CD4-positive, alpha-beta memory T cell (primary cell): ENCODE measurements around the gene KRTAP19-8. TPM values are rescaled to one million over a fixed set of nuclear protein-coding genes. Genes with fewer than 3 reads are reported as not detected.

Experiments
- CTCF ChIA-PET: fragments of 350-600 bp; sonication (Branson Sonifier 250); formaldehyde crosslinking; loops from one replicate; lab custom pipeline; 2021; ENCODE audit warnings: inconsistent platforms; ENCODE audit not compliant: partially characterized antibody; lab: Charles Lee
- POLR2A ChIA-PET: fragments of 350-600 bp; sonication (Branson Sonifier 250); formaldehyde crosslinking; loops from one replicate; lab custom pipeline; 2021; ENCODE audit not compliant: partially characterized antibody; lab: Charles Lee
- DNase-seq, 5 donors: peaks; one replicate each; pipeline versions ENCODE4 v3.0.0 to v3.0.0-alpha.2; 2020 to 2022; ENCODE audit warnings: mixed read lengths in 1 of 5
- H3K27ac ChIP-seq: one replicate; pipeline ENCODE4 v1.7.0; 2013; ENCODE audit warnings: low read depth, low read length
- H3K27me3 ChIP-seq: 2 replicates; pipeline ENCODE4 v1.7.0; 2013; ENCODE audit warnings: mild to moderate bottlenecking, low read length, moderate library complexity; ENCODE audit not compliant: insufficient read depth
- H3K36me3 ChIP-seq: 2 replicates; pipeline ENCODE4 v1.7.0; 2013; ENCODE audit warnings: mild to moderate bottlenecking, low read length, moderate library complexity; ENCODE audit not compliant: insufficient read depth
- H3K4me1 ChIP-seq: 2 replicates; pipeline ENCODE4 v1.7.0; 2013; ENCODE audit warnings: mild to moderate bottlenecking, low read length, moderate library complexity; ENCODE audit not compliant: insufficient read depth
- H3K4me3 ChIP-seq, 2 donors: one replicate each; pipeline ENCODE4 v1.7.0; 2013; ENCODE audit warnings: low read length in 2 of 2, mild to moderate bottlenecking in 1 of 2
- H3K9me3 ChIP-seq, 2 donors: one replicate each; pipeline ENCODE4 v1.7.0; 2013; ENCODE audit warnings: low read length in 2 of 2, control low read depth in 1 of 2; ENCODE audit not compliant: control insufficient read depth in 1 of 2
- H3K27ac Mint-ChIP-seq, 7 donors: one replicate each; pipeline ENCODE4 v1.8.0; 2020 to 2021; ENCODE audit warnings: mixed read lengths in 7 of 7, mild to moderate bottlenecking in 6 of 7, inconsistent platforms in 3 of 7, moderate library complexity in 3 of 7
- H3K27me3 Mint-ChIP-seq, 2 donors: one replicate each; pipeline ENCODE4 v1.8.0; 2020 to 2021; ENCODE audit warnings: mixed read lengths in 2 of 2
- H3K36me3 Mint-ChIP-seq, 2 donors: one replicate each; pipeline ENCODE4 v1.8.0; 2020 to 2021; ENCODE audit warnings: mixed read lengths in 2 of 2, inconsistent platforms in 1 of 2, mild to moderate bottlenecking in 1 of 2
- H3K4me1 Mint-ChIP-seq, 4 donors: one replicate each; pipeline ENCODE4 v1.8.0; 2020 to 2021; ENCODE audit warnings: mixed read lengths in 4 of 4, mild to moderate bottlenecking in 1 of 4
- H3K4me3 Mint-ChIP-seq, 8 donors: one replicate each; pipeline ENCODE4 v1.8.0; 2020 to 2021; ENCODE audit warnings: mixed read lengths in 8 of 8, mild to moderate bottlenecking in 7 of 8, moderate library complexity in 6 of 8, inconsistent platforms in 3 of 8
- H3K9me3 Mint-ChIP-seq, 8 donors: one replicate each; pipeline ENCODE4 v1.8.0; 2020 to 2021; ENCODE audit warnings: mixed read lengths in 8 of 8, mild to moderate bottlenecking in 5 of 8, inconsistent platforms in 3 of 8, moderate library complexity in 1 of 8
- intact Hi-C: fragments of 100-400 bp; cut with micrococcal nuclease; formaldehyde crosslinking; loops from one replicate; pipeline ENCODE4 v1.15.1; 2023
- polyA plus RNA-seq, 2 donors: library from polyadenylated mRNA; unstranded; fragments of 300-500 nt; fragmentation: Illumina TruSeq; gene quantifications; one replicate each; pipeline ENCODE4 v1.2.3, GENCODE V29; 2021
- total RNA-seq, 2 experiments: library from RNA; stranded (reverse); gene quantifications; one replicate each; pipeline ENCODE4 v1.2.3, GENCODE V29; 2021

The KRTAP19-8 gene, protein sequence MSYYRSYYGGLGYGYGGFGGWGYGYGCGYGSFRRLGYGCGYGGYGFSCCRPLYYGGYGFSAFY
- total RNA-seq = not detected
- not detected for polyA plus RNA-seq

DNA sequence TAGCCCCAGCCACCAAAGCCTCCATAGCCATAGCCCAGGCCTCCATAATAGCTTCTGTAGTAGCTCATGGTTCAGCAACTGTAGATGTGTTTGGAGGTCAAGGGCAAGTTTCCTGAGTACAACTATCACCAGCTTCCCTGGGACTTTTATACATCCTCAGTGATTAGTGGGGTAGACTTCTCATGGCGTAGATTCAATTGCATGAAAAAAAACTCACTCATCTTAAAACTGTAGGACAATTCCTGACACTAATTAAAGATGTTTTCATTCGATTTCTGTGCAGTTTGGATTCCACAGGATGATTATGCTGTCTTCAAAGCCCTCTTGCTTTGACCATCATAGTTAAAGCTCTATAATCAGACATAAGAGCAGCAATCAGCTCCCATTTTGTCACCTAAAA is at the start of gene KRTAP19-8:
TSS of gene KRTAP19-8 (minus strand) at position 101 of the 400 bp plus-strand sequence. CDS start at position 68, 33 bp downstream.
- DNase-seq = no peak
- Mint-ChIP-seq H3K4me1 (no peaks in the 10 kb centered on the region), H3K27me3 (peaks cover 6 to 7% of the 10 kb centered on the region in 2 donors), H3K9me3 (peaks cover 0 to 9% (median 5%) of the 10 kb centered on the region in 8 donors), H3K36me3 (no peaks in the 10 kb centered on the region), H3K4me3 (no peak within 1 kb of the TSS), H3K27ac (no peak within 1 kb of the TSS)
- Histone ChIP-seq H3K27ac (no peak within 1 kb of the TSS), H3K4me3 (no peak within 1 kb of the TSS), H3K4me1 (no peaks in the 10 kb centered on the region), H3K27me3 (no peaks in the 10 kb centered on the region), H3K36me3 (no peaks in the 10 kb centered on the region), H3K9me3 (no peaks in the 10 kb centered on the region)
- intact Hi-C loops = no loop called here
- CTCF ChIA-PET = interaction anchor here (0.5 kb wide), 1 partner anchor 692 kb away, joined by 3 read pairs; no protein-coding TSS in a partner anchor
- POLR2A ChIA-PET = no interaction called here

DNA sequence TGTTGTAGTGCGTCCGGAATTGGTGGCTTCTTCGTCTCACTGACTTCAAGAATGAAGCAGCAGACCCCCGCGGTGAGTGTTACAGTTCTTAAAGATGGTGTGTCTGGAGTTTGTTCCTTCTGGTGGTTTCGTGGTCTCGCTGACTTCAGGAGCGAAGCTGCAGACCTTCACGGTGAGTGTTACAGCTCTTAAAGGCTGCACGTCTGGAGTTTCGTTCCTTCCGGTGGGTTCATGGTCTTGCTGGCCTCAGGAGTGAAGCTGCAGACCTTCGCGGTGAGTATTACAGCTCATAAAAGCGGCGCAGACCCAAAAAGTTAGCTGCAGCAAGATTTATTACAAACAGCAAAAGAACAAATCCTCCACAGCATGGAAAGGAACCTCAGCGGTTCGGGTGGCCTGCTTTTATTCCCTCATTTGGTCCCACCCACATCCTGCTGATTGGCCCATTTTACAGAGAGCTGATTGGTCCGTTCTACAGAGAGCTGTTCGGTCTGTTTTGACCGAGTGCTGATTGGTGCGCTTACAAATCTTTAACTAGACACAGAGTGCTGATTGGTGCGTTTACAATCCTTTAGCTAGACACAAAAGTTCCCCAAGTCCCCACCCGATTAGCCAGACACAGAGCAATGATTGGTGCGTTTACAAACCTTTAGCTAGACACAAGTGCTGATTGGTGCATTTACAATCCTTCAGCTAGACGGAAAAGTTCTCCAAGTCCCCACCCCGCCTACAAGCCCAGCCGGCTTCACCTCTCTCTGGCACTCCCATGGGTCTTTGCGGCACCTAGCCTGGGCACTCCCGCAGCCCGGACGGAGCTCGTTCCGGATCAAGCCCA is 49.6 kb upstream of the KRTAP19-8 start:
- no peaks in the 10 kb centered on the region for H3K36me3 ChIP-seq
- no peak overlapping the region for H3K4me3 ChIP-seq
- H3K27ac Mint-ChIP-seq = no peak overlapping the region
- H3K4me1 Mint-ChIP-seq = peaks cover 3 to 9% (median 4%) of the 10 kb centered on the region in 4 donors
- POLR2A ChIA-PET = interaction anchor here (0.5 kb wide), 1 partner anchor 94 kb away, joined by 3 read pairs; no protein-coding TSS in a partner anchor
- DNase-seq = no peak
- CTCF ChIA-PET = interaction anchor here (0.5 to 4.1 kb wide), 12 partner anchors 10 to 1043 kb away, joined by 3 to 40 read pairs (median 4); partner anchors contain the start of gene KRTAP7-1
- H3K27me3 ChIP-seq = no peaks in the 10 kb centered on the region
- no peaks in the 10 kb centered on the region for H3K4me1 ChIP-seq
- H3K9me3 ChIP-seq = no peaks in the 10 kb centered on the region
- no peaks in the 10 kb centered on the region for H3K36me3 Mint-ChIP-seq
- peaks cover 0 to 2% (median 0%) of the 10 kb centered on the region in 8 donors for H3K9me3 Mint-ChIP-seq
- peak overlapping the region in 1 of 8 donors; percentile 45 for H3K4me3 Mint-ChIP-seq
- intact Hi-C loops = loop anchor here (2.0 to 5.0 kb wide), 2 partner anchors 583 to 1611 kb away; no protein-coding TSS in a partner anchor
- peaks cover 0 to 2% of the 10 kb centered on the region in 2 donors for H3K27me3 Mint-ChIP-seq
- H3K27ac ChIP-seq = no peak overlapping the region

DNA sequence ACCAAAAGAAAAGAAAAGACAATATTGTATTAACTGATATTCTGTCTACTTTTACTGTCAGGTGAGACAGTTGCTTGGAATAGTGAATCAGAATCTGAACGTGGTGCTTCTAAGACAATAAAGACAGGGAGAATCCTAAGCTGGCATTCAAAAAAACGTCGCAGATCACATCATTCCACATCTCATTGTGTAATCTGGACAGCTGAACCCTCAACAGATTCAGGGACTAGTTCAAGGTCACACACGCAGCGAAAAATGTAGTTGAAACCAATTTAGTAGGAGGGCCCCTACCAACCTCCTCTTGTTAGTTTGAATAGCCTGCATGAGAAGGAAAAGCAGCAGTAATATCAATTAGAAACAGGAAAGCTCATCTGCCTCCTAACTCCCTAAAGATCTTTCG is 46.4 kb upstream of the KRTAP19-8 start:
- Histone ChIP-seq H3K36me3 (no peaks in the 10 kb centered on the region), H3K27ac (no peak overlapping the region), H3K27me3 (no peaks in the 10 kb centered on the region), H3K9me3 (no peaks in the 10 kb centered on the region), H3K4me3 (no peak overlapping the region), H3K4me1 (no peaks in the 10 kb centered on the region)
- ChIA-PET POLR2A (no interaction called here), CTCF (interaction anchor here (0.6 to 4.1 kb wide), 8 partner anchors 13 to 1041 kb away, joined by 3 to 40 read pairs (median 7); partner anchors contain the start of gene KRTAP7-1)
- H3K36me3 Mint-ChIP-seq = no peaks in the 10 kb centered on the region
- H3K4me1 Mint-ChIP-seq = peaks cover 3 to 9% (median 4%) of the 10 kb centered on the region in 4 donors
- H3K4me3 Mint-ChIP-seq = no peak overlapping the region
- intact Hi-C loops = loop anchor here (5.0 kb wide), 1 partner anchor 1607 kb away; no protein-coding TSS in a partner anchor
- peaks cover 0 to 2% of the 10 kb centered on the region in 2 donors for H3K27me3 Mint-ChIP-seq
- no peak for DNase-seq
- peaks cover 0 to 2% (median 0%) of the 10 kb centered on the region in 8 donors for H3K9me3 Mint-ChIP-seq
- no peak overlapping the region for H3K27ac Mint-ChIP-seq

DNA sequence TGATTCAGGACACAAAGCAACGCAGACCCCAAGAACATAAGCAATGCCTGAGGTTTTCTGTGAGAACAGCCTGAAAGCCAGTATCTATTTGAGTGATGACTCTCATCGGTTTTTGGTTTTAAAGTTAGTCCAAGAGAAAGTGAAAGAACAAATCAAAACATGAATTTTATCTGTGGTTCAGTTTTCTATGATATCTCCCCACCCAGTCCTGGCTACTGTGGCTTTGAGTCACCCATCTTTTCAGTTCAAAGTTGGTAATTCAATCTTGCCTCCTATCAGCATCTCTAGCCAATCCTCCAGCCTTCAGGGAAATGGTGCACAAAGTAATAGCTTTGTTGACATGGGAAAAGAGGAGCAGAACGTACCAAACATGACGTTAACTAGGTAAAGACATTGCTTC is 40.5 kb upstream of the KRTAP19-8 start:
- H3K9me3 ChIP-seq = no peaks in the 10 kb centered on the region
- no peak for DNase-seq
- H3K4me3 ChIP-seq = no peak overlapping the region
- ChIA-PET CTCF (interaction anchor here (1.0 to 4.0 kb wide), 3 partner anchors 8 to 19 kb away, joined by 3 to 23 read pairs (median 4); no protein-coding TSS in a partner anchor), POLR2A (no interaction called here)
- H3K27me3 ChIP-seq = no peaks in the 10 kb centered on the region
- intact Hi-C loops = no loop called here
- Mint-ChIP-seq H3K4me1 (peaks cover 5 to 13% (median 6%) of the 10 kb centered on the region in 4 donors), H3K27ac (no peak overlapping the region), H3K36me3 (no peaks in the 10 kb centered on the region), H3K9me3 (peaks cover 0 to 3% (median 0%) of the 10 kb centered on the region in 8 donors), H3K27me3 (peaks cover 0 to 3% of the 10 kb centered on the region in 2 donors), H3K4me3 (no peak overlapping the region)
- H3K4me1 ChIP-seq = no peaks in the 10 kb centered on the region
- H3K27ac ChIP-seq = no peak overlapping the region
- H3K36me3 ChIP-seq = no peaks in the 10 kb centered on the region

DNA sequence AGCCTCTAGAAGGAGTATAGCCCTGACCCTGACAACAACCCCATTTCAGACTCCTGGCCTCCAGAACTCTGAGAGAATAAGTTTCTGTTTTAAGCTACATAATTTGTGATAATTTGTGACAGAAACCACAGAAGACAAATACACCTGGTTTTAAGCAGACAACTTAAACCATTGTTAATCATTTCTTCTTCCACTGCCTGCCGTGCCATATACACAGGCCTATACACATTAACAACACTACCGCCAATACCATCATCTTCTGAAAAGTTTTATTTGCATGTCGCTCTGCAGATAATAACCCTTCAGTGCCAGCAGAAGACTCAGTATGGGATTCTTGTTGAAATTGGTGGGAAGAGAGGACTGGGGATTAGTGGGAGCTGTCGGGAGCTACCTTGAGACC is 39.9 kb upstream of the KRTAP19-8 start:
- Mint-ChIP-seq H3K9me3 (peaks cover 0 to 3% (median 0%) of the 10 kb centered on the region in 8 donors), H3K27me3 (peaks cover 0 to 3% of the 10 kb centered on the region in 2 donors), H3K36me3 (no peaks in the 10 kb centered on the region), H3K27ac (no peak overlapping the region), H3K4me3 (peak overlapping the region in 1 of 8 donors; percentile 7), H3K4me1 (peaks cover 5 to 13% (median 6%) of the 10 kb centered on the region in 4 donors)
- no peaks in the 10 kb centered on the region for H3K4me1 ChIP-seq
- no peaks in the 10 kb centered on the region for H3K9me3 ChIP-seq
- H3K27me3 ChIP-seq = no peaks in the 10 kb centered on the region
- no peak overlapping the region for H3K4me3 ChIP-seq
- ChIA-PET CTCF (interaction anchor here (1.3 to 4.0 kb wide), 2 partner anchors 8 to 20 kb away, joined by 3 to 23 read pairs; no protein-coding TSS in a partner anchor), POLR2A (no interaction called here)
- no peaks in the 10 kb centered on the region for H3K36me3 ChIP-seq
- no peak overlapping the region for H3K27ac ChIP-seq
- intact Hi-C loops = no loop called here
- no peak for DNase-seq

DNA sequence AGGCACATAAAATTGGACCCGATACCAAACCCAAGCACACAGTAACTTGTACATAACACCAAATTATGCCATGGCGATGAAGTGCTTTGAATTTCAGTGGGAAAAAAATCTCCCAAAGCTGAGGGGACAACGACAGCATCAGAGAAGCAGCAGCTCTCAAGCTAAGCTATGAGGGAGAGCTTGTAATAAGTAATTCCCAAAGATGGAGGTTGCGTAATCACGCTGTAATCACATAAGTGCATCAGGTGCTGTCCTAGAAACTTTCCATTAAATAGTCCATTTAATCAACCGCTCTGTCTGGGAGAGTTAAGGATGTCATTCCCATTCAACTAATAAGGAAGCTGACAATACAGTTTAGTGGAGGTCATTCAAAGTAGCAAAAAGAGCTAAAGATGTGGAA is 37.6 kb upstream of the KRTAP19-8 start:
- Histone ChIP-seq H3K27me3 (no peaks in the 10 kb centered on the region), H3K36me3 (no peaks in the 10 kb centered on the region), H3K9me3 (no peaks in the 10 kb centered on the region), H3K27ac (no peak overlapping the region), H3K4me1 (no peaks in the 10 kb centered on the region), H3K4me3 (no peak overlapping the region)
- Mint-ChIP-seq H3K4me1 (peaks cover 5 to 13% (median 6%) of the 10 kb centered on the region in 4 donors), H3K4me3 (no peak overlapping the region), H3K36me3 (no peaks in the 10 kb centered on the region), H3K9me3 (peaks cover 0 to 3% (median 0%) of the 10 kb centered on the region in 8 donors), H3K27ac (no peak overlapping the region), H3K27me3 (peaks cover 3% of the 10 kb centered on the region in 2 donors)
- POLR2A ChIA-PET = no interaction called here
- intact Hi-C loops = no loop called here
- no peak for DNase-seq
- CTCF ChIA-PET = interaction anchor here (4.0 kb wide), 1 partner anchor 11 kb away, joined by 23 read pairs; no protein-coding TSS in a partner anchor

DNA sequence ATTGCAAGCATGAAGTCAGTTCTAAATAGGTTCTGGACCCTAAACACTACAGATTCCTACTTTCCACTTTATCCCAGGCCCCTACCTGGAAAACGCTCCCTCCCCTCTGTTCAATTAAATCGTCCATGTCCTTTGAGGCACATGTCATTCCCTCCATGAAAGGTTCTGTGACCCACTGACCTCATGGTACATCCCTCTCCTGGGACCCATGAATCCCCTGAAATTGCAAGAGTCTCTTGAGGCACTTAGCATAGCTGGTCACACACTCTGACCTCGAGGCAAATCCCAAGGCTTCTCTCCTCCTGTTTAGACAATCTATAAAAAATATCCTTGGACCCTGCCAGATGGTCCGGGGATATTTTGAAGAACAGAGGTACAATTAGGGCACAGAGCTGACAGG is 34.3 kb upstream of the KRTAP19-8 start:
- H3K9me3 Mint-ChIP-seq = no peaks in the 10 kb centered on the region
- H3K27ac Mint-ChIP-seq = peak overlapping the region in 1 of 7 donors; percentile 3
- CTCF ChIA-PET = no interaction called here
- H3K27ac ChIP-seq = no peak overlapping the region
- no peaks in the 10 kb centered on the region for H3K36me3 Mint-ChIP-seq
- no peak for DNase-seq
- no peaks in the 10 kb centered on the region for H3K36me3 ChIP-seq
- H3K27me3 Mint-ChIP-seq = peaks cover 3 to 5% of the 10 kb centered on the region in 2 donors
- no peaks in the 10 kb centered on the region for H3K4me1 Mint-ChIP-seq
- no peaks in the 10 kb centered on the region for H3K4me1 ChIP-seq
- H3K4me3 Mint-ChIP-seq = no peak overlapping the region
- no peak overlapping the region for H3K4me3 ChIP-seq
- H3K27me3 ChIP-seq = no peaks in the 10 kb centered on the region
- H3K9me3 ChIP-seq = no peaks in the 10 kb centered on the region
- POLR2A ChIA-PET = no interaction called here
- intact Hi-C loops = no loop called here
